GM21423 (cell line): ENCODE measurements around the gene SMIM32.

ENCODE experiments used
- ATAC-seq: cut with Tn5 transposase; IDR thresholded peaks from one replicate; pipeline ENCODE4 v1.9.1; 2021; ENCODE audit warnings: mild to moderate bottlenecking, moderate library complexity; ENCODE audit not compliant: unreplicated experiment

Gene SMIM32

DNA sequence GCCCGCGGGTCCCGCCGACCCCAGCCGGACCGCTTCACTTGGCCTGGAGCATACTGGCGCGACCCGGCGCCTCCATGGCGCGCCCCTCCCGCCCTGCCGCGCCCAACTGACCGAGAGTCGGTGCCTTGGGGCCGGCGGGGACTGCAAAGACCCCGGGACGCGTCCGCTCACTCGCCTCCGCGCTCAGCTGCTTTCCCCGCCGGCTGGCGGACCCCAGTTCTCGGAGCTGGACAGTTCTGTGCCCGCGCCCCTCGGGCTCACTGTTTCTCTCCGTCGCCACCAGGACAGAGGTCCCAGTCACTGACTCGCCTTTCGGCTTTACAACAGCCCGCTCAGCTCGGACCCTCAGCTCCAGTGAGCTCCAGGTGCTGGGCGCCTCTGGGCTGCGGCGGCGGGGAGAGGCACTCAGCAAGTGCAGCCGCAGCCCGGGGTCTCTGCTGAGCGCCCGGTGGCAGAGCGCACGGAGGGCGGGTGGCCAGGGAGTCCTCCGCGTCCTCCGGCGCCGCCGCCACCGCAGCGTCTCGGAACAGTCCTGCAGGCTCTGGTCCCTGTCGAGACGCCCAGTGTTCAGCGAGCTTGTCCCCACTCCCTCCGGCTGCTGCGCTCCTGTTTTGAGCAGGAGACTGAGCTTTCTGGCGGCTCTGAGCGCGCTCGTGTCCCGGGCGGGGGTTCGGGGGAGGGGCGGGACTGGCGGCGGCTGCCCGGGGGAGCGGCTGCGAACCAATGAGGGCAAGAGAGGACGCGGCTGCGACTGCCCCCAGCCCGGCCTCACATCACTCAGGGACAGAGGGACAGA, at the start of gene SMIM32:
Gene SMIM32 (minus strand): TSS at position 637 of the 796 bp plus-strand sequence. CDS start 638 bp downstream, outside the sequence.
- ATAC-seq, result no peak

DNA sequence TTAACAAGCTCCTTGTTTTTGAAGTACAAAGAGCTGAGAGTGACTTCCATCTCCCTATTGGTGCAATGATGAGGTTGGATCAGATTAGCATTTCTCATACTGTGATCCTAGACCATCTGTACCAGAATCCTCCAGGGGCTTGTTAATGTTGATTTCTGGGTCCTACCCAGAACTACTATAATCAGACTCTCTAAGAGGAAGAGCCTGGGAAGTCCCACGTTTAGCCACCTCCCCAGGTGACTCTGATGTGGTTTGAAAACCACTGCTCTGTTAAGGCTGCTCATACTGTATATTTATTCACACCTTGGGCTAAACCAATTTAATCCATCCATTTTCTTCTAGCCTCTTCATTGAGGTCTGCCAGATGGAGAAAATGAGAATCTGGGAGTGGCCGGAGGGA, 49.6 kb upstream of the SMIM32 start:
- ATAC-seq, result peak; percentile 55

DNA sequence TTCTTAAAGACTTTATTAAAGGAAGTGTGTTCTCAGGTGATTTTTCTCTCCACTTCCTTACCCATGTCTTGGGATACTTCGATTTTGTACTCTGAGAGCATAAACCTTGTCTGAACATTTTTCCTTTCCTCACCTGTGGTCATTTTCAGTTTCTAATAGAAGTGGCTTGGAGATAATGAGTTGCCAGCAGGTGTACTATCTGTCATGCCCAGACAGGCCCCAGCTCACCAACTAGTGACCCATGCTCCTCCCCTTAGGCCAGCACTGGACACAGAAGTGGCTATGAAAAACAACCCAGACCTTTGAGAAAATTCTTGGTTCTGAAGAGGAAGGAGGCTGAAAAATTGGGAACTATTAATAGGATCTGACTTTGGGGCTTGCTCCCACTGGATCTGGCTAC, 49.2 kb upstream of the SMIM32 start:
- peak; percentile 58 for ATAC-seq

- ATAC-seq, result no peak
These were observed 47.9 kb upstream of the SMIM32 start for GRCh38 chr5:136240894-136241293.

- no peak for ATAC-seq
These were observed 43.6 kb upstream of the SMIM32 start for GRCh38 chr5:136236479-136237083.

- no peak for ATAC-seq
These were observed 42.4 kb upstream of the SMIM32 start for GRCh38 chr5:136235321-136235720.

- ATAC-seq, result no peak
These were observed 39.4 kb upstream of the SMIM32 start for GRCh38 chr5:136232316-136232715.

GRCh38 chr5:136230176-136230575, 37.2 kb upstream of the SMIM32 start:
- ATAC-seq, result no peak

DNA sequence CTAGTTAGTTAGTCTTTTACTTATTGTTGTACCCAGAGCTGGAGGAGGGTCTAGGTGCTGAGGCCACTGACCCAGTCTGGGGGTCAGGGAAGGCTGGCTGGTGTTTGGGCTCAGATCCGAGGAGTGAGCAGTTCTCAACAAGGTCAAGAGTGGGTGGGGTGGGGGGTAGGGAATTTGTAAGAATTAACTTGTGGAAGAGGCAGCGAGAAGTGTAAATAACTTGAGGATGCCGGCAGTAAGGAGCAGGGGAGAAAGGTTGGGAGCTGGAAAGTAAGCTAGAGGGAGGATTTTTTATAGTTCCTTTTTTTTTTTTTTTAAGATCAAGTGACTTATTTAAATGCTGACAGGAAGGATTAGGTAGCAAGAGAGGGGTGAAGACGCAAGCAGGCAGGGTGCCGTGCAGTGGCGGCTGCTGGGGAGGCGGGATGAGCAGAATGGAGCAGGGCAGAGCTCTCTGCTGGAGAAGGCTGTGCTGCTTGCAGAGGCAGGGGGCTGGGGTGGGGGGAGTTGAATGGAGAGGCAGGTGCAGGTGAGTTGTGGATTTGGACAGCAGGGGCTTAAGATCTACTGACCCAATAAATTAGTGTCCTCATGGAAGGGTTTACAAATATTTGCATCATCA, 35.3 kb upstream of the SMIM32 start:
- ATAC-seq, result no peak

GRCh38 chr5:136226401-136226800, 33.4 kb upstream of the SMIM32 start:
- ATAC-seq, result no peak

- no peak for ATAC-seq
These were observed 32.8 kb upstream of the SMIM32 start for GRCh38 chr5:136225796-136226195.

GRCh38 chr5:136222580-136223235, 29.7 kb upstream of the SMIM32 start:
- ATAC-seq, result no peak

GRCh38 chr5:136221340-136221739, 28.4 kb upstream of the SMIM32 start:
- ATAC-seq, result no peak

GRCh38 chr5:136216230-136216629, 23.3 kb upstream of the SMIM32 start:
- no peak for ATAC-seq

- ATAC-seq, result no peak
These were observed 22.9 kb upstream of the SMIM32 start for GRCh38 chr5:136215812-136216211.

GRCh38 chr5:136213919-136214493, 21.0 kb upstream of the SMIM32 start:
- ATAC-seq, result no peak

DNA sequence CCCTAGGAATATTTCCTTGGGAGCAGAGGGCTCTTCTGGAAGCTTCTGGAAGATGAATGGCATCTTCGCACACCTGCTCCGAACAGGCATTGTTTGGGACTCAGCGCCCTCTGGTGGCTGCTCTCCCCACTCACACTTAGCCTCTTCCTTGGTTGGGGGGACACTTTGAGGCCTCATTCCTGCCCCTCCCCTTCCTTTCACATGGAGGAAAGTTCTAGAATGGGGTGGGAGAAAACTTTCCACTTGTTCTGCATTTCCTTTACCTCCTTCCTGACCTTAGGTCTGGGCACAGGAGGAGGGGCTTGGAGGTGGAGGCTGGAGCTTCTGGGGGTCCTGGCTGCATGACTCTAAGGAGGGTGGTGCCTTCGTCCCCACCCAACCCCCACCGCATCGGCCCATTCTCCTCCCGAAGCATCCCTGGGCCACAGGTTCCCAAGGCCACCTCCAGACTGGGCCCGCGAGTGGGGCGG, 19.3 kb upstream of the SMIM32 start:
- ATAC-seq, result peak; percentile 73

DNA sequence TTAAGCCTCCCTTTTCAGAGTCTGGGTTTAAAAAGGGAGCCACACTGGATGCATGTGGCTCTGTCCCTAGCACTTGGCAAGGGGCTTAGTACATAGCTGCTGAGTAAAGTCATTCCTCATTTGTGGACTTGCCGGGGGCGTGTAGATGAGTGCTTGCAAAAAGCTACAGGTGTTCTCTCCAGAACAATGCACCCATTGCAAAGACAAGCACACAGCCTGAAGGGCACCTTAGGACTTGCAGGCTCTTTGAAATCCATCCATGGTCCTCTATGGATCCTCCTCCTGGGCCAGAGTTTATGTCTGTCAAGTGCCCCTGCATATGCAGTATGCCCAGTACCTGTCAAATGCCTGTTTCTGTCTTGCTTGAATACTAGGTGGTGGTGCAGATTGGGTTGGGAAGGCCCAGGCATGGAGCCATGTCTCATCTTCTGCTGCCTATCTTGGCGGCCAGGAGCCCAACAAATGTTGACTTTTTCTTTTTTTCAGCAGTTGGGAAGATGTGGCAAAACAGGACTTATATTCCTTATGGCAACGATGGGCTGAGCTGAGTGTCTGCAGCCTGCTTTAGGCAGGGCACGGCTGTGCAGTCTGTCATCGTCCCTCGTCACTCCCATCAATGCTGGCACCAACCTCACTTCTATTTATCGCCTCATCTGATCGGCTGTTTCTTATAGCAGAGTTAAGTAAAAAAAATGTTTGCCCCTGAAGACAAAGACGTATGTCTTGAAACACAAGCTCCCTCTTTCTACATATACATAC, 18.5 kb upstream of the SMIM32 start:
- no peak for ATAC-seq

- ATAC-seq, result no peak
These were observed 17.3 kb upstream of the SMIM32 start for GRCh38 chr5:136210259-136210658.

- no peak for ATAC-seq
These were observed 16.5 kb upstream of the SMIM32 start for GRCh38 chr5:136209346-136209910.
